Stimulated activated CD4-positive, alpha-beta T cell treated with anti-CD3 and anti-CD28 coated beads, TNF-alpha, amount 100 ng/mL, for 24 hours (primary cell): Measurements from ENCODE around the gene MIS18BP1.
A peak's percentile ranks its signal among the peaks of the same experiment; 100 is the strongest.
"Not testable (repeated sequence)": the region's sequence is repeated elsewhere in the genome, so short reads cannot be mapped to it uniquely, and the experiment has no call there.

Source experiments
- DNase-seq, 3 experiments: peaks; one replicate each; pipeline ENCODE4 v3.0.0-alpha.2; 2020; ENCODE audit warnings: low read depth in 3 of 3

Gene MIS18BP1

GRCh38 chr14:45253070-45253753 is at the start of gene MIS18BP1:
MIS18BP1 (minus strand) TSS chr14:45253202; CDS start chr14:45247286, 5,916 bp downstream.
- DNase-seq: peak; percentile 84 to 92 (median 86)

GRCh38 chr14:45298423-45299117 is 45.6 kb upstream of the MIS18BP1 start:
- DNase-seq: no peak

- not testable (repeated sequence) for DNase-seq
These were observed 41.8 kb upstream of the MIS18BP1 start for GRCh38 chr14:45294796-45295195.

GRCh38 chr14:45290547-45290946 is 37.5 kb upstream of the MIS18BP1 start:
- DNase-seq: no peak

GRCh38 chr14:45287610-45288009 is 34.6 kb upstream of the MIS18BP1 start:
- no peak for DNase-seq

- DNase-seq: no peak
These were observed 31.8 kb upstream of the MIS18BP1 start for GRCh38 chr14:45284802-45285201.

- DNase-seq: not testable (repeated sequence)
These were observed 28.9 kb upstream of the MIS18BP1 start for GRCh38 chr14:45281731-45282400.

- DNase-seq: no peak
These were observed 19.0 kb upstream of the MIS18BP1 start for GRCh38 chr14:45271858-45272537.

- no peak for DNase-seq
These were observed 17.0 kb upstream of the MIS18BP1 start for GRCh38 chr14:45270031-45270430.

- no peak for DNase-seq
These were observed 14.1 kb upstream of the MIS18BP1 start for GRCh38 chr14:45267071-45267470.

GRCh38 chr14:45262637-45263036 is 9.6 kb upstream of the MIS18BP1 start:
- no peak for DNase-seq

GRCh38 chr14:45261209-45261608 is 8.2 kb upstream of the MIS18BP1 start:
- no peak for DNase-seq

- no peak for DNase-seq
These were observed 5.8 kb upstream of the MIS18BP1 start for GRCh38 chr14:45258805-45259204.

GRCh38 chr14:45258073-45258472 is 5.1 kb upstream of the MIS18BP1 start:
- no peak for DNase-seq

GRCh38 chr14:45254771-45255170 is 1.8 kb upstream of the MIS18BP1 start:
- DNase-seq: no peak

- DNase-seq: peak in 1 of 3 experiments; percentile 3
These were observed 830 bp upstream of the MIS18BP1 start for GRCh38 chr14:45253754-45254310.

GRCh38 chr14:45252366-45253069 is 484 bp downstream of the MIS18BP1 start:
- peak in 1 of 3 experiments; percentile 6 for DNase-seq

GRCh38 chr14:45251912-45252311 is 1.1 kb downstream of the MIS18BP1 start:
- DNase-seq: no peak

GRCh38 chr14:45249856-45250575 is 3.0 kb downstream of the MIS18BP1 start:
- DNase-seq: no peak

- no peak for DNase-seq
These were observed 5.6 kb downstream of the MIS18BP1 start for GRCh38 chr14:45247427-45247826.
